Kidney epithelial cell (primary cell): ENCODE data around the gene ELSPBP1. TPM values are rescaled to one million over a fixed set of nuclear protein-coding genes. Genes with fewer than 3 reads are reported as not detected.
"Not testable (repeated sequence)": the region's sequence is repeated elsewhere in the genome, so short reads cannot be mapped to it uniquely, and the experiment has no call there.

Experiments used
- DNase-seq: peaks from one replicate; pipeline ENCODE4 v3.0.0-alpha.2; 2010; ENCODE audit warnings: low read depth
- H3K27me3 ChIP-seq: 2 replicates; pipeline ENCODE4 v1.6.0; 2011; ENCODE audit warnings: low read length; ENCODE audit not compliant: control insufficient read depth, insufficient read depth
- H3K36me3 ChIP-seq: 2 replicates; pipeline ENCODE4 v1.5.1; 2011; ENCODE audit warnings: low read length; ENCODE audit not compliant: control insufficient read depth, insufficient read depth
- H3K4me3 ChIP-seq: 2 replicates; pipeline ENCODE4 v1.5.1; 2011; ENCODE audit warnings: low read depth, mild to moderate bottlenecking, control low read depth, low read length
- CTCF ChIP-seq: IDR thresholded peaks from 2 replicates; pipeline ENCODE4 v1.5.1; 2011; ENCODE audit warnings: mild to moderate bottlenecking, moderate library complexity, low read length, control low read depth, inconsistent platforms; ENCODE audit not compliant: insufficient read depth, poor library complexity, severe bottlenecking
- total RNA-seq: library from RNA; depleted of rRNA; stranded (reverse); fragments of >200 nt; gene quantifications from 2 replicates; pipeline ENCODE4 v1.2.3, GENCODE V29; 2015

Gene ELSPBP1
- not detected in 2 replicates for total RNA-seq

- no peak for TF ChIP-seq CTCF
- DNase-seq: peak; percentile 37
These were observed at the start of gene ELSPBP1 for GRCh38 chr19:47994209-47994802. ELSPBP1 (plus strand) TSS chr19:47994632; CDS start chr19:48008668, 14,036 bp downstream.

GRCh38 chr19:47949852-47950521 is 44.4 kb upstream of the ELSPBP1 start:
- not testable (repeated sequence) for H3K27me3 ChIP-seq, H3K4me3 ChIP-seq, DNase-seq, H3K36me3 ChIP-seq
- peak; percentile 38 for TF ChIP-seq CTCF

More at GRCh38 chr19:47994209-47994802, at the start of gene ELSPBP1:
- Histone ChIP-seq H3K36me3 (no peaks in the 10 kb centered on the region), H3K27me3 (peaks cover 5% of the 10 kb centered on the region), H3K4me3 (no peak within 1 kb of the TSS)

- not testable (repeated sequence) for H3K4me3 ChIP-seq, DNase-seq, H3K27me3 ChIP-seq, H3K36me3 ChIP-seq
These were observed 42.3 kb upstream of the ELSPBP1 start for GRCh38 chr19:47952132-47952531.

GRCh38 chr19:47955936-47956335 is 38.5 kb upstream of the ELSPBP1 start:
- DNase-seq, H3K4me3 ChIP-seq, H3K36me3 ChIP-seq, H3K27me3 ChIP-seq: not testable (repeated sequence)

GRCh38 chr19:47973529-47973928 is 20.9 kb upstream of the ELSPBP1 start:
- no peaks in the 10 kb centered on the region for H3K36me3 ChIP-seq
- H3K4me3 ChIP-seq: no peak overlapping the region
- no peak for DNase-seq
- no peak for TF ChIP-seq CTCF
- no peaks in the 10 kb centered on the region for H3K27me3 ChIP-seq

- no peak for TF ChIP-seq CTCF
- DNase-seq: no peak
- Histone ChIP-seq H3K4me3 (no peak overlapping the region), H3K27me3 (peaks cover 5% of the 10 kb centered on the region), H3K36me3 (no peaks in the 10 kb centered on the region)
These were observed 3.1 kb upstream of the ELSPBP1 start for GRCh38 chr19:47991191-47991808.

- H3K27me3 ChIP-seq: peaks cover 5% of the 10 kb centered on the region
- DNase-seq: no peak
- H3K36me3 ChIP-seq: no peaks in the 10 kb centered on the region
- H3K4me3 ChIP-seq: no peak within 1 kb of the TSS
- no peak for TF ChIP-seq CTCF
These were observed 2.4 kb upstream of the ELSPBP1 start, which contains the start of gene BSPH1 for GRCh38 chr19:47992070-47992469. BSPH1 (minus strand) TSS chr19:47992170; CDS start chr19:47992081, 89 bp downstream.
